Medulla oblongata (tissue), 1 donor: ENCODE measurements around the gene CCDC158.
"Not testable (repeated sequence)": the region's sequence is repeated elsewhere in the genome, so short reads cannot be mapped to it uniquely, and the experiment has no call there.

ENCODE experiments used
- DNase-seq: peaks from one replicate; pipeline ENCODE4 v3.0.0-alpha.2; 2015; ENCODE audit errors: extremely low spot score

CCDC158 gene

GRCh38 chr4:76420762-76421581, at the start of gene CCDC158:
TSS of gene CCDC158 (minus strand) at chr4:76421141. CDS start at chr4:76403207, 17,934 bp downstream.
- no peak for DNase-seq

- DNase-seq = no peak
Measured at GRCh38 chr4:76470532-76470931, 49.6 kb upstream of the CCDC158 start.

- no peak for DNase-seq
Measured at GRCh38 chr4:76470064-76470463, 49.1 kb upstream of the CCDC158 start.

GRCh38 chr4:76463568-76463967, 42.6 kb upstream of the CCDC158 start:
- no peak for DNase-seq

GRCh38 chr4:76459291-76459723, 38.4 kb upstream of the CCDC158 start:
- DNase-seq = peak; percentile 23

- DNase-seq = no peak
Measured at GRCh38 chr4:76458825-76459224, 37.9 kb upstream of the CCDC158 start.

- no peak for DNase-seq
Measured at GRCh38 chr4:76458297-76458696, 37.4 kb upstream of the CCDC158 start.

GRCh38 chr4:76457885-76458284, 36.9 kb upstream of the CCDC158 start:
- no peak for DNase-seq

GRCh38 chr4:76454073-76454472, 33.1 kb upstream of the CCDC158 start:
- DNase-seq = not testable (repeated sequence)

- DNase-seq = no peak
Measured at GRCh38 chr4:76453232-76453631, 32.3 kb upstream of the CCDC158 start.

- no peak for DNase-seq
Measured at GRCh38 chr4:76449833-76450232, 28.9 kb upstream of the CCDC158 start.

- DNase-seq = peak; percentile 33
Measured at GRCh38 chr4:76449362-76449767, 28.4 kb upstream of the CCDC158 start.

GRCh38 chr4:76448211-76448610, 27.3 kb upstream of the CCDC158 start:
- DNase-seq = no peak

GRCh38 chr4:76447393-76447851, 26.5 kb upstream of the CCDC158 start:
- DNase-seq = peak; percentile 59

- DNase-seq = no peak
Measured at GRCh38 chr4:76445911-76446310, 25.0 kb upstream of the CCDC158 start.

GRCh38 chr4:76443376-76443775, 22.4 kb upstream of the CCDC158 start:
- no peak for DNase-seq

GRCh38 chr4:76442807-76443206, 21.9 kb upstream of the CCDC158 start:
- DNase-seq = no peak

GRCh38 chr4:76441881-76442280, 20.9 kb upstream of the CCDC158 start:
- DNase-seq = no peak

- DNase-seq = no peak
Measured at GRCh38 chr4:76439491-76439890, 18.6 kb upstream of the CCDC158 start.

- DNase-seq = no peak
Measured at GRCh38 chr4:76435528-76436319, 14.8 kb upstream of the CCDC158 start.

- no peak for DNase-seq
Measured at GRCh38 chr4:76434901-76435527, 14.1 kb upstream of the CCDC158 start, which contains the start of gene SHROOM3. TSS of gene SHROOM3 (plus strand) at chr4:76435229. CDS start at chr4:76436053, 824 bp downstream.
